T-helper 9 cell (primary cell): ENCODE measurements around the gene ACSF3.

Experiments used
- DNase-seq: peaks from one replicate; pipeline ENCODE4 v3.0.0-alpha.2; 2020

ACSF3 gene

GRCh38 chr16:89132194-89133005 lies 38.7 kb downstream of the ACSF3 start:
- no peak for DNase-seq

GRCh38 chr16:89133457-89134127 lies 39.9 kb downstream of the ACSF3 start:
- no peak for DNase-seq

GRCh38 chr16:89134269-89134668 lies 40.6 kb downstream of the ACSF3 start:
- no peak for DNase-seq

GRCh38 chr16:89135166-89135565 lies 41.5 kb downstream of the ACSF3 start:
- DNase-seq = no peak

- DNase-seq = no peak
Observed at GRCh38 chr16:89135971-89136765, 42.5 kb downstream of the ACSF3 start.

- no peak for DNase-seq
Observed at GRCh38 chr16:89136931-89137330, 43.3 kb downstream of the ACSF3 start.

GRCh38 chr16:89137666-89138512 lies 44.2 kb downstream of the ACSF3 start:
- DNase-seq = no peak

- DNase-seq = no peak
Observed at GRCh38 chr16:89138513-89138795, 44.8 kb downstream of the ACSF3 start.

- no peak for DNase-seq
Observed at GRCh38 chr16:89138843-89139520, 45.3 kb downstream of the ACSF3 start.

GRCh38 chr16:89139907-89140361 lies 46.3 kb downstream of the ACSF3 start:
- DNase-seq = no peak

GRCh38 chr16:89140401-89140800 lies 46.7 kb downstream of the ACSF3 start:
- DNase-seq = no peak

GRCh38 chr16:89140981-89141883 lies 47.6 kb downstream of the ACSF3 start:
- DNase-seq = no peak

- no peak for DNase-seq
Observed at GRCh38 chr16:89141884-89142267, 48.2 kb downstream of the ACSF3 start.

GRCh38 chr16:89142474-89143195 lies 49.0 kb downstream of the ACSF3 start:
- DNase-seq = no peak

GRCh38 chr16:89143201-89143741 lies 49.6 kb downstream of the ACSF3 start:
- DNase-seq = no peak

GRCh38 chr16:89143911-89144675 lies 50.4 kb downstream of the ACSF3 start:
- no peak for DNase-seq

GRCh38 chr16:89144681-89145080 lies 51.0 kb downstream of the ACSF3 start:
- DNase-seq = no peak

GRCh38 chr16:89145406-89146161 lies 51.9 kb downstream of the ACSF3 start:
- DNase-seq = no peak
